Right atrium auricular region (tissue), 2 donors: Measurements from ENCODE around the gene G6PD. TPM values are rescaled to one million over a fixed set of nuclear protein-coding genes. Genes with fewer than 3 reads are reported as not detected.
"Not testable (repeated sequence)": the region's sequence is repeated elsewhere in the genome, so short reads cannot be mapped to it uniquely, and the experiment has no call there.

Source experiments
- DNase-seq: peaks from one replicate; pipeline ENCODE4 v3.0.0-alpha.2; 2019; ENCODE audit warnings: low spot score
- H3K27ac ChIP-seq, 2 donors: fragments of 200-600 bp; sonication (generic); 1 replicate in 1 of 2; 2 replicates in 1 of 2; pipeline ENCODE4 v1.5.1; 2016 to 2019
- H3K27me3 ChIP-seq, 2 donors: fragments of 200-600 bp; sonication (generic); one replicate each; pipeline versions ENCODE4 v1.5.1 to v1.6.0; 2017 to 2019
- H3K36me3 ChIP-seq: fragments of 200-600 bp; sonication (generic); one replicate; pipeline ENCODE4 v1.5.1; 2016
- H3K4me1 ChIP-seq, 2 donors: fragments of 200-600 bp; sonication (generic); one replicate each; pipeline versions ENCODE4 v1.5.1 to v1.6.0; 2017 to 2019
- H3K4me3 ChIP-seq, 2 donors: fragments of 200-600 bp; sonication (generic); 1 replicate in 1 of 2; 2 replicates in 1 of 2; pipeline ENCODE4 v1.5.1; 2017 to 2019; ENCODE audit warnings: mild to moderate bottlenecking in 1 of 2, moderate library complexity in 1 of 2
- H3K9me3 ChIP-seq, 2 donors: fragments of 200-600 bp; sonication (generic); one replicate each; pipeline ENCODE4 v1.5.1; 2019
- CTCF ChIP-seq, 2 donors: fragments of 200-600 bp; sonication (generic); IDR thresholded peaks; one replicate each; pipeline ENCODE4 v1.5.1; 2019; ENCODE audit warnings: antibody characterized with exemption in 2 of 2
- total RNA-seq, 2 donors: library from RNA; depleted of rRNA; stranded (reverse); fragments of >200 nt; gene quantifications; one replicate each; pipeline ENCODE4 v1.1.0, GENCODE V29; 2016

The G6PD gene
- total RNA-seq, 2 donors from 2014 or later = 14.9 to 42.2 TPM

DNA sequence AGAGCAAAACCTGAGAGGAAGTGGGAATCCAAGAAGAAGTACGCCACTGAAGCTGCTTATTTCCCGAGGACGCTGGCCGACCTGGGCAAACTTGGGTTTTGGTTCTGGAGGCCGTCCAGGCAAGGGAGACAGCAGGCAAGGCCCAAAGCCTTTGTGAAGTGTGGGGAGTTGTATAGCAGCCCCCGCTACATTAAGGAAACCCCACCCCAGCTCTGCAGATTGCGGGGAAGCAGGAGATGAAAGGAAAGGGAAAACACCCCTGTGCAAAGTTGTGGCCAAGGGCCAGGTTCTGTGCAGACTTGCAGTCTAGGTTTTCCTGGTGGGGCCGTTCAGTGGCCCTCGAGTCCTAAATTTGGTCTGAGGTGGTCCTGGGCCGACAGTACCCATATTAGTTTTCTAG, 26.4 kb upstream of the G6PD start:
- H3K36me3 ChIP-seq, H3K4me3 ChIP-seq, H3K9me3 ChIP-seq, H3K4me1 ChIP-seq, DNase-seq, H3K27ac ChIP-seq, H3K27me3 ChIP-seq: not testable (repeated sequence)

DNA sequence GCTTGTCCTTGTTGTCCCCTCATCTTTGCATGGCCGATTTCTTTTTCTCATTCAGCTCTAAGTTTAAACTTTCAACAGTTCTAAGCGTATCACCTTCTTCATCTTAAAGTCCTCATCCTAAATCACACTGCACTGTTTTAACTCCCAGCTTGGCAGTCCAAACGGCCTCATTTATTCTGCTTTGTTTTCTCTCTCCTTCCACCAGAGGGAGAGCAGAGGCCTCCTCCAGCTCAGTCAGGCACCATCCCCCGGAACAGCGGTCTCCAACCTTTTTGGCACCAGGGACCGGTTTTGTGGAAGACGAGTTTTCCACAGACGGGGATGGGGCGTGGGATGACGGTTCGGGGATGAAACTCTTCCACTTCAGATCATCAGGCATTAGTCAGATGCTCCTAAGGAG, 23.7 kb upstream of the G6PD start:
- not testable (repeated sequence) for H3K4me1 ChIP-seq, H3K36me3 ChIP-seq, H3K27ac ChIP-seq, DNase-seq, H3K4me3 ChIP-seq, H3K27me3 ChIP-seq, H3K9me3 ChIP-seq

- not testable (repeated sequence) for H3K36me3 ChIP-seq, H3K27me3 ChIP-seq, DNase-seq, H3K4me1 ChIP-seq, H3K9me3 ChIP-seq, H3K27ac ChIP-seq, H3K4me3 ChIP-seq
These were observed 15.6 kb upstream of the G6PD start for GRCh38 chrX:154562295-154562694.

DNA sequence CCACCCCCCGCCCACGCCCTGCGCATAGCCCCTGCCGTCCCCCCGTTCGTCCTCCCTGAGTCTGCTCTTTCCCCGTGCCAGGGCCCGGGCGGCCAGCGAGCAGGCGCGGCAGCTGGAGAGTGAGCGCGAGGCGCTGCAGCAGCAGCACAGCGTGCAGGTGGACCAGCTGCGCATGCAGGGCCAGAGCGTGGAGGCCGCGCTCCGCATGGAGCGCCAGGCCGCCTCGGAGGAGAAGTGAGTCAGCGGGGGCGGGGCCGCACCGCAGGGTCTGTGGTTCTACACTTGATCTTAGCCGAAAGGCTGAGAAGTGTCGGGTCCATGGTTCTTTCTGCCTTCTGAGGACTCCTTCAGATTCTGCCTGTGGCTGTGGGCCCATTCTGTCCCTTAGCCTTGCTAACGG, 13.7 kb upstream of the G6PD start:
- H3K27me3 ChIP-seq, DNase-seq, H3K4me3 ChIP-seq, H3K9me3 ChIP-seq, H3K36me3 ChIP-seq, H3K27ac ChIP-seq, H3K4me1 ChIP-seq: not testable (repeated sequence)

GRCh38 chrX:154558896-154559295, 12.2 kb upstream of the G6PD start:
- DNase-seq = not testable (repeated sequence)

GRCh38 chrX:154558060-154558690, 11.5 kb upstream of the G6PD start:
- DNase-seq, H3K27me3 ChIP-seq, H3K36me3 ChIP-seq, H3K9me3 ChIP-seq, H3K4me3 ChIP-seq, H3K27ac ChIP-seq, H3K4me1 ChIP-seq: not testable (repeated sequence)

More at GRCh38 chrX:154558896-154559295, 12.2 kb upstream of the G6PD start:
- not testable (repeated sequence) for H3K4me1 ChIP-seq, H3K4me3 ChIP-seq, H3K27me3 ChIP-seq, H3K36me3 ChIP-seq, H3K27ac ChIP-seq, H3K9me3 ChIP-seq

- H3K27ac ChIP-seq, DNase-seq, H3K4me3 ChIP-seq, H3K36me3 ChIP-seq, H3K27me3 ChIP-seq, H3K9me3 ChIP-seq, H3K4me1 ChIP-seq: not testable (repeated sequence)
These were observed 5.6 kb upstream of the G6PD start for GRCh38 chrX:154552112-154552806.

GRCh38 chrX:154549766-154550165, 3.1 kb upstream of the G6PD start:
- Histone ChIP-seq H3K27me3 (no peaks in the 10 kb centered on the region), H3K4me1 (peaks cover 0 to 15% of the 10 kb centered on the region in 2 donors), H3K27ac (no peak overlapping the region), H3K36me3 (no peaks in the 10 kb centered on the region), H3K9me3 (no peaks in the 10 kb centered on the region), H3K4me3 (no peak overlapping the region)
- DNase-seq = no peak
- TF ChIP-seq CTCF (IDR thresholded peaks at IDR 0.05) = no peak

GRCh38 chrX:154548028-154548316, 1.3 kb upstream of the G6PD start:
- peak overlapping the region; percentile 84 to 89 for H3K27ac ChIP-seq
- TF ChIP-seq CTCF (IDR thresholded peaks at IDR 0.05) = no peak
- H3K9me3 ChIP-seq = no peaks in the 10 kb centered on the region
- H3K4me3 ChIP-seq = peak overlapping the region; percentile 62 to 66
- no peak for DNase-seq
- H3K4me1 ChIP-seq = peaks cover 0 to 22% of the 10 kb centered on the region in 2 donors
- no peaks in the 10 kb centered on the region for H3K27me3 ChIP-seq
- H3K36me3 ChIP-seq = no peaks in the 10 kb centered on the region
